Activated CD8-positive, alpha-beta memory T cell treated with anti-CD3 and anti-CD28 coated beads, Interleukin-2, amount 50 U/mL, for 4 hours (primary cell): ENCODE measurements around the gene SLC15A4.

Source experiments
- DNase-seq: peaks from one replicate; pipeline ENCODE4 v3.0.0-alpha.2; 2020

The SLC15A4 gene

GRCh38 chr12:128745772-128746689 is 77.7 kb downstream of the SLC15A4 start:
- DNase-seq, result no peak

GRCh38 chr12:128743916-128744315 is 79.8 kb downstream of the SLC15A4 start:
- DNase-seq, result no peak
